ENCODE results near the gene PNMA8A. TPM values are rescaled to one million over a fixed set of nuclear protein-coding genes. Genes with fewer than 3 reads are reported as not detected.
A peak's percentile ranks its signal among the peaks of the same experiment; 100 is the strongest.

The PNMA8A gene
- polyA plus RNA-seq, 4 donors: 45.6 to 75.2 (median 50.6) TPM

DNA sequence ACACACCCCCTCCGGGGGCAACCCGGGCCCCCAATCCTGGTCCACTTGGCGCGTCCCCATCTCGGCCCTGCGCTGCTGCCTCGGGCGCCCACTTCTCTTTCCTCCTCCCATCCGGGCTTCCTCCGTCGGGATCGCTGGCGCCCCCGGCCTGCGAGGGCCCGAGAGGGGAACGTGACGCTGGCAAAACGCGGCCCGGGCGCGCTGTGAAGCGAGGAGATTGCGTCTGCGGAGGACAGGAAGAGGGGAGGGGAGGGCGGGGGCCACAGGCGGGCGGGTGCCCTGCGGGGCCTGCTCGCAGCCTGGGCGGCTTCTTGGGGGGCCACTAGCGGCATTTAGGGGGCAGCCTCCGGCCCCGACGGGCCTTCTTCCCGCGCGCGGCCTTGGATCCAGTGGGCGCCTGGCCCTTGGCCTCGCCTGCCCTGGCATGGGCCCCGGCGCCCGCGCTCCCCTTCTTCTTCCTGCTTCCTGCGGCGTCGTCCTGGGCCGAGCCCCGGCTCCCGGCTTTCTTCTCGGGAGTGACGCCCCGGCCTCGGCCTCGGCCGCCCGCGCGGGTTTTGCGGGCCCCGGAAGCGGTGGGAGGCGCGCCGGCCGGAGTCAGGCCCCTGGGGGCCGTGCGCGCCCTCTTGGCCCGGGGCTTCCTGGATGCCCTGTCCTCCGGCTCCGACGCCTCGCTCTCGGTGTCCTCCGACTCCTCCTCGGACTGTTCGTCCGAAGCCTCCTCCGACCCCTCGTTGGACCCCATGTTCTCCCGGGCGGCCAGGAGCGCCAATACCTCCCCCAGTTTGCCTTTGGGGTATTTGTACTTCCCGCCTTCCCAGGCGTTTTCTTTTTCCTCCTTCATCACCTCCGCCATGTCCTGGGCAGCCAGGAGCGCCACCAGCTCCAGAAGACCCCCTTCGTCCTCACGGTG is 22.1 kb upstream of the PNMA8A start:
- DNase-seq (ENCODE audit: low read depth in 4 of 4, low spot score in 2 of 4): no peak

DNA sequence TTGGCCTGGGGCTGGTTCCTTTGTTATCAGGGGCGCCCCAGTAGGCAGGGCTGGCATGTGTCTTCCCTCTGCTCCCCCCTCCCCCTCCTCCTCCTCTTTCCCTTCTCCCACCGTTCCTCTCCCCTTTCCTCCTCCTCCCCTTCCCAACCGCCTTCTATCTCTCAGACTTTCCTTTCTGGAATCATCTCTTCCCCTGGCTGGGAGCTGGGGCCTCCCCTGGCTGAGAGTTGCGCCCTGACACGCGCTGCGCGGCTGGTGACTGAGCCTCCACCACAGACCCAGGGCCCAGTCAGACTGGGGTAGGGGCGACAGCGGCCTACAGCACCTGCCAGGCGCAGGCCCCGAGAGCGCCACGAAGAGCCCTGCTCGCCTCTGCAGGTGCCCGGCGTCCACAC is 21.5 kb upstream of the PNMA8A start:
- DNase-seq (ENCODE audit: low read depth in 4 of 4, low spot score in 2 of 4): no peak

DNA sequence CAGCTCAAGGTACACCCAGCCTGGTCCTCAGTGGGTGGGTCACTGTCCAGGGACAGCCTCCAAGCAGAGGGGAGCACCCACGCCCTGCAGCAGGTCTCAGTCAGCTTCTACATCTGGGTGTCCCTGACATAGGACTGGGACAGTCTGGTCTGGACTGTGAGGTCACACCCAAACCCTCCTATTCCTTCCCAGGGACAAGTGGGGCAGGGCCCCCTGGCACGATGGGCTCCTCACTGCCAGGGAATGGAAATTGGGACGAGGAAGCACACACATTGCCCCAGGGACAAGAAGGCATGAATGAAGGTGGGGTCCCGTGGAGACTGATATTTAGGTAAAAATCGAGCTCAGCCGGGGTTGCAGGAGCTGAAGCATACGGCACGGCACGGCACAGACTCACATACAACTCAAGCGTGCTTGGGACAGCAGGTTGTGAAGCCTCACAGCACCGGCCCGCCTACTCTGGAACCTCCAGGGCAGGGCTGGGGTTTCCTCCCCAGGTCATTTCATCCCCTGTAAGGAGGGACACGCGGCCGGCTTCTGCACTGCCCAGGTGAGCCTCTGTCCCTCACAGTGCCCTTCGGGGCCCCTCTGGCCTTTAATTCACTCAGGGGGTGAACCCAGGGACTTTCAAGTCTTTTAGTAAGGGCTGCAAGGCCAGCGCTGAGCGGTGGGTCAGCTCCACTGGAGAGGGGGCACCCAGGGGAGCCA is 20.8 kb upstream of the PNMA8A start:
- no peak for DNase-seq (ENCODE audit: low read depth in 4 of 4, low spot score in 2 of 4)

DNA sequence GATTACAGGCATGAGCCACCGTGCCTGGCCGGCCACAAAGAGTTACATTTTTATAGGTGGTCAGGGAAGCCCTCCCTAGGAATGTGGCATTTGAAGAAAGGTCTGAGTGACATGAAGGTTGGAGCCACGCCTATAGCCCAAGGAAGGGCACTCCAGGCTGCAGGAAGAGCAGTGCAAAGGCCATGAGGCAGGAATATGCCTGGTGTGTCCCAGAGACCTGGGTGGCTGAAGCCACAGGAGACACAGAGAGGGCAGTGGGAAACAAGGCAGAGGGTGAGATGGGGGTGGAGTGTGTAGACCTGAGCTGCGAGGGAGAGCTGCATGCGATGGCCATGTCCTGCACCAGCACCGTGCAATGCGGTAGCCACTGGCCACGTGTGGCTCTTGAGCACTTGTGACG is 19.4 kb upstream of the PNMA8A start:
- no peak for DNase-seq (ENCODE audit: low read depth in 4 of 4, low spot score in 2 of 4)

DNA sequence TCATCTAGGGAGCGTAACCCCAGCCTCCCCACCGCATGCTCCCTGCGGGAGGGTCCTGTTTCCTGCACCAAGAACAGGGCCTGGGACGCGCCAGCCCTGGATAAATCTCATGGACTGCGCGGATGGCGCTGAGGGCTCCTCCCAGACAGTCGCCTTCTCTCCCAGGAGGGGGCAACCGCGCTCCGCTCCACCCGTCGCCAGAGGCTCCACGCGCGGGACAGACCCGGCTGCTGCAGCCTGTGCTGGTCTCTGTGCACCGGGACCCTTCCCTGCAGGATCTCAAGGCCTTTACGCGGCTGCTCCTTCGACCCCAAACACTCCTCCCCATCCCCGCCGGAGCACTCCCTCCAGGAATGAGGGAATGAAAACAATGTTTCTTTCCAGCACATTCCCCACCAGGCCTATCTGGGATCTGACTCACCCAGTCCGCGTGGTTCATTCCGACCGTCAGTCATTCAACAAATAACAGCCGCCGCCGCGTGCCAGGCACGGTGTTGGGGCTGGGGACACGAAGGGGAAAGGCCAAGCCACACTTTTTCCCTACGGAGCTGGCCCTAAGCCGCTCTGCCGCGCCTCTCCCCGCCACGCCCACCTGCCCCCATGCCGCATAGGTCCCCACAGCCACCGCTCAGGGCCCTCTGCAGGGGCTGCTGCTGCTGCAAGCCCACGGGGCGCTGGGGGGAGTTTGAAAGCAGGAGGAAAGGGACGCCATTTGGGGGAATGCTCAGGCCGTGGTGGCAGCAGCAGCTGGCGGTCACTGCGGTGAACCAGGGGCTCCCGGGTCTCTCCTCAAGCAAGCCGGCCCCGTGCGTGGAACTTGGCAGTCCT is 18.3 kb upstream of the PNMA8A start:
- DNase-seq (ENCODE audit: low read depth in 4 of 4, low spot score in 2 of 4): no peak

DNA sequence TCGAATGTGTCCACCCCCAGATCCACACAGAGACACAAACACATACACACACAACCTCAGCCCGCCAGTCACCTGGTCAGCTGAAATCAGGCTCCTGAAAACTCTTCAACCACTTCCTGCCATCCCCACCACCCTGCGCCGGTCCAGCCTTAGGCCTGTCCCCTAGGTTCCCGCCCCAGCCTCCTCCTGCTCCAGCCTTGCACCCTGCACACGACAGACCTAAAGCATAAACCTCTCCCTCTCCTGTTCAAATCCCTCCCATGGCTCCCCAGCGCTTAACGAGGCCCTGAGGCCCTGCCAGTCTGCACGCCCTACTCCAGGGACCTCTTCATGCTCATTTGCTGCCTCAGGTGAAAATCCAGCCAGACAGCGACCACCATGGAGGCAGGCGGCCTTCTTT is 17.2 kb upstream of the PNMA8A start:
- DNase-seq (ENCODE audit: low read depth in 4 of 4, low spot score in 2 of 4): no peak

DNA sequence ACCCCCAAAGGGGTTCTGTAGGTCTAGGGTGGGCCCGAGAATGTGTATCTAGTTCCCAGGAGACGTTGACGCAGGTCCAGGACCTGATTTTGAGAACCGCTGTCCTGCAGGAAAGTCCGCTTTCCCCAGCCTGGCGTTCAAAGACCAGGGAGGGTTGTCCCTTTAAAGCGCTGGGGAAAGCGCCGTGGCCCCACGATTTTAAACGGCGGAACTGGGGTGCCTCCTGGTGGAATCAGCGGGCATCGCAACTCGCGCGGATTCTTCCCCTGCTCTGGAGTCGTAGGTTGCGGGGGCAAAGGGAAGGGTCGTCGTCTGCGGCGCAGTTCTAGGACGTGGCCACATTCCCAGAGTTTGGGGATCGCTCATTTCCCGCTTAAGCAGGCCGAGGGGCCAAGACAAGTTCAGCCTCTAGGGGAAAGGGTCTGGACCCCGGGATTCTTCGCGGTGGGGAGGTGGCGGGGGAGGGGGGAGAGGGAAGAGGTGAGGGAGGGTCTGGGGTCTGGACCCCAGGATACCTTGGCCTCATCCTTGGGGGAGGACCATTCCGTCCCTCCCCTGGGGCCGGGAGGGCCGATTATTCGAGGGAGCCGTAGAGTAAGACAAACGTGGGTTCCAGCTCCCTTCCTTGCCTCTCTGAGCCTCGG is 16.6 kb upstream of the PNMA8A start:
- DNase-seq (ENCODE audit: low read depth in 4 of 4, low spot score in 2 of 4): no peak

DNA sequence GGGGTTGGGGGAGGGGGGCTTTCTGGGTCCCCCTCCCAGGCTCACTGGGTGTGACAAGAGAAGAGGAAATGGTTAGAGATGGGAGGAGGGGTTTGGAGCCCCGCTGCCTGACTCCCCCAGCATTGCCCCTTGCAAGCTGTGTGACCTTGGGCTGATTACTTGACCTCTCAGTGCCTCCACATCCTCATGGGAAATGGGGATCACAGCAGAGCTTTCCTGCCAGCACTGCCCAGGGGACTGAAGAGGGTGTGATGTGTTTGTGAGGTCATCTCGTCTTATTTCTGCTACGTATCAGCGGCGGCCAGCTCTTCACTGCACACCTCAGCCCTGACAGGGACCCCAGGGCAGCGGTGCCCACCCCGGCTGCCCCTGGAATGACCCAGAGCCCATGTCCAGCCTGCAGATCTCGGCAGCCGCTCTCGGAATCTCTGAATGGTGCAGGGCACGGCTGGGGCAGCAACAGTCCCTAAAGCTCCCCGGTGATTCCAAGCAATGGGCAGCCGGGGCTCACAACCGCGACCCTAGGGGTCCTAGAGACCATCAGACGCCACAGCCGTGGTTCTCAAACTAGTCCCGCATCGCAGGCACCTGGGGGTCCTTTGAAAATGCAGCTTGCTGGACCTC is 15.9 kb upstream of the PNMA8A start:
- no peak for DNase-seq (ENCODE audit: low read depth in 4 of 4, low spot score in 2 of 4)

DNA sequence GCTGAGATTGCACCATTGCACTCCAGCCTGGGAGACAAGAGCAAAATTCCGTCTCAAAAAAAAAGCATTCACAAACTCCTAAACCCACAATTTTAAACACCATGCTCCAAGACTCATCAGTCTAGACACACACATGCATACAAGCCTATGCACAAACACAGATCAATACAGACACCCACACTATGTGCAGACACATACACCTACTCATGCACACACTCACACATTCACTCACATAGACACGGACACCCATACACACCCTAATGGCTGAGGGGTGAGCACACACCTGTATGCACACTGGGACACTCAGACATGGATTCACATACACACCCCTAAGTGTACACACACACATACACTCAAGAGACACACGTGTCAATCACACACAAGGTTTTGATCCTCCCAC is 15.0 kb upstream of the PNMA8A start:
- no peak for DNase-seq (ENCODE audit: low read depth in 4 of 4, low spot score in 2 of 4)

DNA sequence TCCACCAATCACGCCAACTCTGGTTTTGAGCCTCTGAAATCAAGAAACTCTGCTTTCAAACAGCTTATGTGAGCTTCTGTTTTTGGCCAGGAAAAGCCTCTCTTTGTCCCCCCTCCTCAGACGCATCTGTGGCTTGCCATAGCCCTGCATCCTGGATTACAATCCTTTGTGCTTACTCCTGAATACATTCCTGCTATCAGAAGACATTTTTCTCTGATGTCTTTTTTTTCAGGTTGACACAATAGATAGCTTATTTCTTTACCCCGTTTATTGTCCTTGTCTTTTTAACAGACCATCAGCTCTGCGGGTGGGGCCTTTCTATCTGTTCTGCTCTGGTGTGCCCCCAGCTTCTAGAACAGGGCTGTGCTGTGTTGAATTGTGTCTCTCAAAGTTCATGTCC is 13.3 kb upstream of the PNMA8A start:
- DNase-seq (ENCODE audit: low read depth in 4 of 4, low spot score in 2 of 4): no peak

DNA sequence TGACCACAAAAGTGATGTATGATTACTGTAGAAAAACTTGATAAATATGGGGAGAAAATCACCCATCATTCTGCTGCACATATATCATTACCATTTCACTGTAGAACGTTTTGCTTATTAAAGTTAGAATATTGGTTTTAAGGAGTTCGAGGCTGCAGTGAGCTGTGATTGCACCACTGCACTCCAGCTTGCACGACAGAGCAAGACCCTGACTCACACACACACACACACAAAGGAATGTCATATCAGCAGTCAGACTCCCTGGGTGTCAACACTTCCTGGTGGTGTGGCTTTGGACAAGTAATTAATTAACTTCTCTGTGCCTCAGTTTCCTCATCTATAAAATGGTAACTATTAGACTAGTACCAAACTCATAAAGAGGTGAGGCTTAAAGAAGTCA is 11.3 kb upstream of the PNMA8A start:
- no peak for DNase-seq (ENCODE audit: low read depth in 4 of 4, low spot score in 2 of 4)

DNA sequence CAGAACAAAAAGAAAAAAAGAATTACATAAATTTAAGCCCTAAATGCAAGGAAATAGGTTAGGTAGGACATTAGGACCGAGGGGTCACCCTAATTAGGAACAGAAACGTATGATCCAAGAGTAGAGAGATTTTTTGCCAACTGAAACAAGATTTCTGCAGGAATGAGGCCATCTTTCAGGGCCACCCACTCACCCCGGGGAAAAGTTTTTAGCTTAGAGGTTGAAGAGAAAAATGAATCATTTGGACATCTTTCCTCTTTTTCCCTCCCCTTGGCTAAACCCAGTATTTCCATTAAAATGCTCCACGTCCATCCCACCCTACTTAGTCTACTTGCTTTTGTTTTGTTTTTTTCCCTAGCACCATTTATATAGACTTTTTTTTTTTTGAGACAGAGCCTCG is 10.6 kb upstream of the PNMA8A start:
- no peak for DNase-seq (ENCODE audit: low read depth in 4 of 4, low spot score in 2 of 4)

DNA sequence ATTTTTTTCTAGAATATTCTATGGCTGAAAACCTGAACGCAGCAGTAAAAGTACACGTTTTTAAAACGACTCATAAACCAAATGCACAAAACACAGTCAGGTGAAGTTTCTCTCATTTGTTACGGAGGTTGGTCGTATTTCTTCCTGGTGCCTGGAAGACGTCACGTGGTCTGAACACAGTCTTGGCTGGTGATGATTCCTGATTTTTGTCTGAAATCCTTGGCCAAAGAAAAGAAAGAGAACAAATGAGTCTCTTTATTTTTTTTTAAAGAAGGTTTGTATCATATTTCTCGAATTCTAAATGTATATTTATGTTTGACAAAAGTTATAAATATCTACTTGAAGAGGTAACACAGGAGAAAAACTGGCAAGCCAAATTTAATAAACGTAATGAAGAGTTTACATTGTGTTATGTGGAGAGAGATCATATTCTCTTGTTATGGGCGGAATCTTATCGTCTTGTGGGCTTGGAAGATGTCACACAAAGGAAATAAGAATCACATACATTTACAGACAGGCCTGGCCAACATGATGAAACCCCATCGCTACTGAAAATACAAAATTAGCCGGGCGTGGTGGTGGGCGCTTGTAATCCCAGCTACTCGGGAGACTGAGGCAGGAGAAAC is 10.0 kb upstream of the PNMA8A start:
- DNase-seq (ENCODE audit: low read depth in 4 of 4, low spot score in 2 of 4): no peak

DNA sequence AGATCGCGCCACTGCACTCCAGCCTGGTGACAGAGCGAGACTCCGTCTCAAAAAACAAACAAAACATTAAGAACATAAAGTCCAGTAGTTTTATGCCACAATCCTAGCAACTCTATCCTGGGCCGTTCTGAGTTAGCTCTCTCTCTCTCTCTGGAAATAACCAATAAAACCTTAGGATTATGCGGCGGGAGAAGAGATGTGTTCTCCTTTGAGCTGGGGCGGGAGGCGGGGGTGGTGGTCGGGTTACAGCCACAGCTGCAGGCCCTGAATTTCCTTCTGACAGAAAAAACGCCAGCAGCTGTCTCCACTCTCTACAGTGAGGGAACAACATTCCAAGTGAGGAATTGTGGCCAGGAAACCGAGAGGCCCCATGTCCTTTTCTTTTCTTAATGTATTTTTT is 9.1 kb upstream of the PNMA8A start:
- peak in 3 of 4 donors; percentile 76 to 91 (median 82) for DNase-seq (ENCODE audit: low read depth in 4 of 4, low spot score in 2 of 4)

DNA sequence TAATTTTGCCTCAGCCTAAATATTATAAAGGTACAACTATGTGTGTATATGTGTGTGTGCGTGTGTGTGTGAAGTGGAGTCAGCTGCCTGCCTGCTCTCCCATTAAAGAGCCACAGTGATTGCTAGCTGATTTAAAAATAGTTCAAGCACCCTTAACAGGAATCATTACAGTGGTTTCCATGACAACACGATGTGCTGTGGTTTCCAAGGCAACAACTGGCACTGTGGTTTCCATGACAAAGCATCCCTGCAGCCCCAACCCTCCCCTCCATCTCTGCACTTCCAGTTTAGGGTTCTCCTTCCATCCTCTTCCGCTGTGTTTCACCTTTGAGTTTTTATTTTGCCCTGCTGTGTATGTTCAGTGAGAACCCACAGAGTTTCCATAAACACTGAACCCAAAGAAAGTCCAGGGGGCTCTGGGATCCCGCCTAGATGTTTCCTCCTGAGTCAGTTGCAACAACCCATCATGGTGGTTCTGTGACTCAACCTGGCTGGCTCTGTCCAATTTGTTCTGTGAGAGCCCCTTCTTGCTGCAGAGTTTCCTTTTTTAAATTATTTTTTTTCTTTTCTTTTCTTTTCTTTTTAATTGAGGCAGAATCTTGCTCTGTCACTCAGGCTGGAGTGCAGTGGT is 7.1 kb upstream of the PNMA8A start:
- no peak for DNase-seq (ENCODE audit: low read depth in 4 of 4, low spot score in 2 of 4)

DNA sequence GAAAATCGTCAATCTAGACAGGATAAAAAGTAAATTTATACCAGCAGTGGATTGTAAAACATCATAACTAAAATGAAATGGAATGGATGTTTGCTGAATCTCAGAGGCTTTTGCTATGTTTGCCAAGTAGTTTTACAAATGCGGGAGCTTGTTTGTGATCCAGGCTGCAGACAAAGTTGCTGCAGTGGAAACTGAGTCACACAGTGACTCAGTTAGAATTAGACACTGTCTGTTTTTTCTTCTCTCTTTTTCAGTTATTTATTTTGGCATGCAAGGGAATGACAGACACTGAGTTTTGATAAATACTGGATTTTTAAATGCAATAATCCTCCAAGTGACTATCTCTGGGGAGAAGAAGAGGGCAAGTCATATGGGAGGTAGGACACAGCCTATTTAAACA is 4.6 kb upstream of the PNMA8A start:
- DNase-seq (ENCODE audit: low read depth in 4 of 4, low spot score in 2 of 4): no peak

DNA sequence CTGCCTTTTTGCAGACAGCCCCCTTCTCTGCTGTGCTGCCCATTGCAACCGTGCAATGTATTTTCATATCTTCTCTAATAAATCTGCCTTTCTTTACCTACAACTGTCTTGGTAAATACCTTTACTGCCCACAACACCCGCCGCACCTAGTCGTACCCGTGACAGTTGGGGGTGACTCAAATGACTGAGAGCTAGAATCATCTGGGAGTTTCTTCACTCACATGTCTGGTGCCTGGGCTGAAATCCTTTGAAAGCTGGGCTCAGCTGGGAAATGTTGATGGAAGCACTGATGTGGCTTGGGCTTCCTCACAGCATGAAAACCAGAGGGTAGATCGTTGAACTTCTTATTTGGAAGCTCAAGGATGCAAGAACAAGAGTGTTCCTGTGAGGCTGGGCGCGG is 2.8 kb upstream of the PNMA8A start:
- no peak for DNase-seq (ENCODE audit: low read depth in 4 of 4, low spot score in 2 of 4)

DNA sequence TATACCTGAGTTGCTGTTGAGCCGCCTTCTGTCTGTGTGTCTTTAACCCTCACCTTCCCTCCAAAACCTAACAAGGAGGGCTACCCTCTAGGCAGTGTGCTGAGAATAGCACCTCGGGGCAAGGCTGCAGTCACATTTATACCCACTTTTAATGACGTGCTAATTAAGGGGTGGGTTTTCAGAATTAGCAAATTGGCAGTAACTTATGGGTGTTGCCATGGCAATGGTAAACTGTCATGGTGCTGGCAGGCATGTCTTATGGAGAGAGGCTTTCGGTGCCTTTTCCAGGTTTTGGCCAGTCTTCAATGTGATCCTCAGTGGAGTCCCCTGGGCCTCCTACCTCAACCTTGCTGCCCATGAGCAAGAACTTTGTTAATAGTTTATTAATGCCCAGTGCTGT is 1.2 kb upstream of the PNMA8A start:
- DNase-seq (ENCODE audit: low read depth in 4 of 4, low spot score in 2 of 4): no peak

DNA sequence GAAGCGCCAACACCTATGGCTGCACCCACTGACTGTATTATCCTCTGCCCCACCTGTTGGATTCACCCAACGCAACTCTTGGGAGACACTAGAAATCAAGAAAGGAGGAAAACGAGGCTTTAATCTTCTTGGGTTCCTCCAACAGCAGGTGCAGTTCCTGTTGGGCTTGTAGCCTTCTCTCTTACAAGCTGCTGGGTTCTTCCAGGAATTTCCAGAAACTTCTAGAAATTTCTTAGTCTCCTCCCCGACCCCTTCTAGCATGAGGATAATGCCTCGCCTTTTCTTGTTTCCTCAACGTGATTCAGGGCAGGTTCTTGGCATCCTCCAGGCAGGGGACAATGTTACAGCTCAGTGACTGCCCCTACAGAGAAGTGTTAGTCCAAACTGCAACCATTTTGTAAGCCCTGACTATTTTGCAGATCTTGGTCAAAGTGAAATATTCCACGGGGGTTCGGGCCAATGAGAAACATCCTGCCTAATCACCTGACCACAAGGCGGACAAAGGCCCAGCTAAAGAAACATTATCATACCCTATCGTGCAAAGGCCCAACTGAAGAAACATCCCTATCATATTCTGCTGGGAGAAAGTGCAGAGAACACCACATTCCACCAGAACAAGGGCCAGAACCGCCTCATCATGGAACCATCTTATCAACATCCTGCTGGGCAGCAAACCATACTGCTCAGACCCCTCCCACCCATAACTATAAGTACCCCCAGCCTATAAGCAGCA is 614 bp upstream of the PNMA8A start:
- no peak for DNase-seq (ENCODE audit: low read depth in 4 of 4, low spot score in 2 of 4)
